ENCODE measurements around the gene ATP2A3.

ATP2A3 gene

GRCh38 chr17:3924512-3925350 lies 39.5 kb downstream of the ATP2A3 start:
- peak; percentile 60 for DNase-seq

- DNase-seq, result no peak
Observed at GRCh38 chr17:3923466-3924190, 40.6 kb downstream of the ATP2A3 start.

- DNase-seq, result no peak
Observed at GRCh38 chr17:3922765-3923164, 41.5 kb downstream of the ATP2A3 start.

GRCh38 chr17:3921502-3922319 lies 42.5 kb downstream of the ATP2A3 start:
- no peak for DNase-seq

- DNase-seq, result peak; percentile 77
Observed at GRCh38 chr17:3921006-3921405, 43.2 kb downstream of the ATP2A3 start.

GRCh38 chr17:3919123-3919624 lies 45.1 kb downstream of the ATP2A3 start:
- no peak for DNase-seq

GRCh38 chr17:3918372-3919122 lies 45.7 kb downstream of the ATP2A3 start:
- no peak for DNase-seq

- DNase-seq, result no peak
Observed at GRCh38 chr17:3917391-3917931, 46.8 kb downstream of the ATP2A3 start.

- no peak for DNase-seq
Observed at GRCh38 chr17:3916825-3917224, 47.4 kb downstream of the ATP2A3 start.

- no peak for DNase-seq
Observed at GRCh38 chr17:3915995-3916696, 48.1 kb downstream of the ATP2A3 start, which contains the start of gene P2RX1. P2RX1 (minus strand) TSS chr17:3916465; CDS start chr17:3916225, 240 bp downstream.

GRCh38 chr17:3915581-3915994 lies 48.6 kb downstream of the ATP2A3 start:
- DNase-seq, result no peak

- no peak for DNase-seq
Observed at GRCh38 chr17:3914312-3914670, 49.9 kb downstream of the ATP2A3 start.

- peak; percentile 89 for DNase-seq
Observed at GRCh38 chr17:3913531-3914311, 50.5 kb downstream of the ATP2A3 start.

GRCh38 chr17:3912827-3913226 lies 51.4 kb downstream of the ATP2A3 start:
- no peak for DNase-seq

GRCh38 chr17:3911271-3912053 lies 52.8 kb downstream of the ATP2A3 start:
- no peak for DNase-seq

GRCh38 chr17:3910420-3911270 lies 53.6 kb downstream of the ATP2A3 start:
- DNase-seq, result no peak

- no peak for DNase-seq
Observed at GRCh38 chr17:3909257-3909656, 55.0 kb downstream of the ATP2A3 start.

GRCh38 chr17:3907483-3908216 lies 56.6 kb downstream of the ATP2A3 start:
- DNase-seq, result no peak
